Spleen (tissue), 11 donors: ENCODE results near the gene PRDX3. TPM values are rescaled to one million over a fixed set of nuclear protein-coding genes. Genes with fewer than 3 reads are reported as not detected.
A peak's percentile ranks its signal among the peaks of the same experiment; 100 is the strongest.

ENCODE experiments used
- DNase-seq: peaks from one replicate; pipeline ENCODE4 v3.0.0-alpha.2; 2020
- H3K27ac ChIP-seq, 8 donors: fragments of 200-600 bp; sonication (generic) in 7 of 8; 1 replicate in 4 of 8; 2 replicates in 4 of 8; pipeline versions ENCODE4 v1.5.0 to v1.8.0; 2016 to 2021; ENCODE audit warnings: inconsistent platforms in 4 of 8, mild to moderate bottlenecking in 4 of 8, moderate library complexity in 1 of 8
- H3K27me3 ChIP-seq, 7 donors: fragments of 200-600 bp; sonication (generic) in 6 of 7; replicated peaks in 1 of 7; 1 replicate in 4 of 7; 2 replicates in 3 of 7; pipeline versions ENCODE4 v1.5.0 to v1.8.0; 2016 to 2021; ENCODE audit warnings: inconsistent platforms in 3 of 7, mild to moderate bottlenecking in 1 of 7
- H3K36me3 ChIP-seq, 6 donors: fragments of 200-600 bp; sonication (generic) in 5 of 6; 1 replicate in 4 of 6; 2 replicates in 2 of 6; pipeline versions ENCODE4 v1.5.0 to v1.8.0; 2016 to 2021; ENCODE audit warnings: inconsistent platforms in 2 of 6
- H3K4me1 ChIP-seq, 6 donors: fragments of 200-600 bp; sonication (generic) in 5 of 6; 1 replicate in 3 of 6; 2 replicates in 3 of 6; pipeline versions ENCODE4 v1.5.0 to v1.8.0; 2016 to 2021; ENCODE audit warnings: inconsistent platforms in 3 of 6
- H3K4me3 ChIP-seq, 8 donors: fragments of 200-600 bp; sonication (generic) in 7 of 8; 1 replicate in 4 of 8; 2 replicates in 4 of 8; pipeline versions ENCODE4 v1.5.0 to v1.8.0; 2016 to 2021; ENCODE audit warnings: inconsistent platforms in 4 of 8, mild to moderate bottlenecking in 4 of 8, moderate library complexity in 2 of 8
- H3K9me3 ChIP-seq, 8 donors: fragments of 200-600 bp; sonication (generic) in 7 of 8; 1 replicate in 4 of 8; 2 replicates in 4 of 8; pipeline versions ENCODE4 v1.5.0 to v1.8.0; 2016 to 2021; ENCODE audit warnings: inconsistent platforms in 4 of 8
- CTCF ChIP-seq, 11 experiments: fragments of 200-600 bp in 7 of 11; fragments of 450-650 bp in 4 of 11; sonication (generic) in 4 of 11; IDR thresholded peaks in 8 of 11; conservative IDR thresholded peaks in 3 of 11; 1 replicate in 7 of 11; 2 replicates in 4 of 11; pipeline versions ENCODE4 v1.4.0 to v1.8.0; 2016 to 2021; ENCODE audit warnings: antibody characterized with exemption in 11 of 11, inconsistent platforms in 4 of 11, mild to moderate bottlenecking in 1 of 11
- POLR2A ChIP-seq, 3 donors: fragments of 450-650 bp; IDR thresholded peaks; one replicate each; pipeline ENCODE4 v1.5.1; 2017; ENCODE audit warnings: antibody characterized with exemption in 3 of 3, mild to moderate bottlenecking in 1 of 3
- POLR2AphosphoS5 ChIP-seq, 3 donors: sonication (generic); formaldehyde crosslinking; IDR thresholded peaks; one replicate each; pipeline ENCODE4 v1.5.1; 2017; ENCODE audit warnings: antibody characterized with exemption in 3 of 3
- WGBS, 5 donors: extraction: QIAGEN DNeasy Blood & Tissue Kit in 3 of 5; methylation state at CpG; one replicate each; pipeline versions ENCODE4 v1.1.5 to v1.1.7; 2013 to 2018; 5-methylcytosine and 5-hydroxymethylcytosine counted together
- intact Hi-C: fragments of 100-400 bp; cut with DNase I; formaldehyde crosslinking; loops from one replicate; pipeline ENCODE4 v1.15.0; 2023; ENCODE audit warnings: low total_unique reads
- polyA plus RNA-seq, 3 donors: library from polyadenylated mRNA; stranded (reverse); fragments of 200-250 nt; gene quantifications; one replicate each; pipeline ENCODE4 v1.2.1, GENCODE V29; 2013
- total RNA-seq, 7 donors: library from RNA; depleted of rRNA in 3 of 7; stranded (reverse); fragments of >200 nt in 3 of 7; fragmentation: NEBNext Ultra II Directional in 4 of 7; extraction: Animal tissue kit (Norgen Biotek cat#: 25700) in 4 of 7; gene quantifications; one replicate each; pipeline versions ENCODE4 v1.1.0 to v1.2.1, GENCODE V29; 2016 to 2021
- donor health status: healthy with polysubstance abuse.
- donor health status: DM: no; HTN: no; CAD: no; lungs with moderate emphysema.
- donor health status: DM: no; HTN: no; CAD: no.
- donor health status: Bipolar disorder and iron deficiency.
- donor health status: healthy.
- donor health status: DM: no; HTN: no; CAD: no.
- donor health status: DM: yes; HTN: yes; CAD: no.

PRDX3 gene
- total and polyA plus RNA-seq, 10 donors: 61.9 to 138 (median 96.5) TPM

GRCh38 chr10:119215371-119215770, 36.8 kb upstream of the PRDX3 start:
- no peaks in the 10 kb centered on the region for H3K9me3 ChIP-seq
- peaks cover 37 to 100% (median 72%) of the 10 kb centered on the region in 6 donors for H3K4me1 ChIP-seq
- H3K4me3 ChIP-seq: no peak overlapping the region
- peaks cover 0 to 6% (median 0%) of the 10 kb centered on the region in 6 donors for H3K36me3 ChIP-seq
- H3K27me3 ChIP-seq: no peaks in the 10 kb centered on the region
- intact Hi-C loops: loop anchor here (10.0 kb wide), 1 partner anchor 49 kb away; no protein-coding TSS in a partner anchor
- no peak overlapping the region for H3K27ac ChIP-seq
- WGBS, 5 donors: 57 to 85% (median 66%) methylated on average over 2 of the region's 2 CpGs
- TF ChIP-seq POLR2AphosphoS5 (IDR thresholded peaks at IDR 0.05) (no peak), CTCF (IDR thresholded peaks at IDR 0.05 in 8 of 11, conservative IDR thresholded peaks at IDR 0.05 in 3 of 11) (no peak), POLR2A (IDR thresholded peaks at IDR 0.05) (no peak)
- no peak for DNase-seq

- H3K4me3 ChIP-seq: peak overlapping the region in 3 of 8 donors; percentile 5 to 49 (median 19)
- H3K27me3 ChIP-seq: no peaks in the 10 kb centered on the region
- intact Hi-C loops: loop anchor here (10.0 kb wide), 1 partner anchor 53 kb away; no protein-coding TSS in a partner anchor
- peaks cover 30 to 91% (median 74%) of the 10 kb centered on the region in 6 donors for H3K4me1 ChIP-seq
- H3K36me3 ChIP-seq: peaks cover 0 to 6% (median 0%) of the 10 kb centered on the region in 6 donors
- no peak for DNase-seq
- no peaks in the 10 kb centered on the region for H3K9me3 ChIP-seq
- peak overlapping the region; percentile 24 to 99 (median 94) for H3K27ac ChIP-seq
- 23 to 29% (median 25%) methylated on average over 12 of the region's 12 CpGs for WGBS, 5 donors
- TF ChIP-seq POLR2AphosphoS5 (IDR thresholded peaks at IDR 0.05): no peak
- no peak for TF ChIP-seq POLR2A (IDR thresholded peaks at IDR 0.05)
- no peak for TF ChIP-seq CTCF (IDR thresholded peaks at IDR 0.05 in 8 of 11, conservative IDR thresholded peaks at IDR 0.05 in 3 of 11)
Observed at GRCh38 chr10:119211625-119212441, 33.2 kb upstream of the PRDX3 start.

- H3K27ac ChIP-seq: peak overlapping the region; percentile 24 to 99 (median 94)
- WGBS, 5 donors: 81 to 87% (median 85%) methylated on average over 3 of the region's 3 CpGs
- H3K4me3 ChIP-seq: peak overlapping the region in 1 of 8 donors; percentile 49
- DNase-seq: no peak
- TF ChIP-seq POLR2A (IDR thresholded peaks at IDR 0.05) (no peak), POLR2AphosphoS5 (IDR thresholded peaks at IDR 0.05) (no peak), CTCF (IDR thresholded peaks at IDR 0.05 in 8 of 11, conservative IDR thresholded peaks at IDR 0.05 in 3 of 11) (no peak)
- H3K27me3 ChIP-seq: no peaks in the 10 kb centered on the region
- H3K4me1 ChIP-seq: peaks cover 31 to 90% (median 76%) of the 10 kb centered on the region in 6 donors
- intact Hi-C loops: loop anchor here (10.0 kb wide), 1 partner anchor 54 kb away; no protein-coding TSS in a partner anchor
- H3K9me3 ChIP-seq: no peaks in the 10 kb centered on the region
- H3K36me3 ChIP-seq: peaks cover 0 to 6% (median 0%) of the 10 kb centered on the region in 6 donors
Observed at GRCh38 chr10:119211176-119211575, 32.6 kb upstream of the PRDX3 start.

- DNase-seq: no peak
- H3K4me3 ChIP-seq: peak overlapping the region in 1 of 8 donors; percentile 3
- H3K36me3 ChIP-seq: peaks cover 0 to 6% (median 0%) of the 10 kb centered on the region in 6 donors
- H3K27ac ChIP-seq: peak overlapping the region in 7 of 8 donors; percentile 15 to 99 (median 98)
- H3K9me3 ChIP-seq: no peaks in the 10 kb centered on the region
- H3K27me3 ChIP-seq: no peaks in the 10 kb centered on the region
- peaks cover 37 to 90% (median 79%) of the 10 kb centered on the region in 6 donors for H3K4me1 ChIP-seq
- intact Hi-C loops: loop anchor here (10.0 kb wide), 1 partner anchor 54 kb away; no protein-coding TSS in a partner anchor
- TF ChIP-seq POLR2A (IDR thresholded peaks at IDR 0.05) (no peak), CTCF (IDR thresholded peaks at IDR 0.05 in 8 of 11, conservative IDR thresholded peaks at IDR 0.05 in 3 of 11) (no peak), POLR2AphosphoS5 (IDR thresholded peaks at IDR 0.05) (no peak)
- 83 to 93% (median 92%) methylated on average over 2 of the region's 2 CpGs for WGBS, 5 donors
Observed at GRCh38 chr10:119210633-119211032, 32.0 kb upstream of the PRDX3 start.
